Mononuclear cell (primary cell): ENCODE results near the gene IQGAP1. TPM values are rescaled to one million over a fixed set of nuclear protein-coding genes. Genes with fewer than 3 reads are reported as not detected.
"Not testable (repeated sequence)": the region's sequence is repeated elsewhere in the genome, so short reads cannot be mapped to it uniquely, and the experiment has no call there.

Experiments
- H3K27me3 ChIP-seq: 2 replicates; pipeline ENCODE4 v1.6.0; 2011; ENCODE audit warnings: low read length, control low read depth; ENCODE audit not compliant: insufficient read depth
- H3K4me1 ChIP-seq: 2 replicates; pipeline ENCODE4 v1.5.1; 2011; ENCODE audit warnings: mild to moderate bottlenecking, low read length, control low read depth; ENCODE audit not compliant: insufficient read depth
- H3K4me3 ChIP-seq: 2 replicates; pipeline ENCODE4 v1.5.1; 2011; ENCODE audit warnings: mild to moderate bottlenecking, low read length, moderate library complexity
- H3K9me3 ChIP-seq: 2 replicates; pipeline ENCODE4 v1.5.1; 2011; ENCODE audit warnings: low read depth, mild to moderate bottlenecking, control low read depth, low read length
- total RNA-seq: library from RNA; depleted of rRNA; stranded (reverse); fragments of >200 nt; gene quantifications from one replicate; pipeline ENCODE4 v1.2.3, GENCODE V29; 2012

The IQGAP1 gene
- total RNA-seq, 1 donor, result 116 TPM

DNA sequence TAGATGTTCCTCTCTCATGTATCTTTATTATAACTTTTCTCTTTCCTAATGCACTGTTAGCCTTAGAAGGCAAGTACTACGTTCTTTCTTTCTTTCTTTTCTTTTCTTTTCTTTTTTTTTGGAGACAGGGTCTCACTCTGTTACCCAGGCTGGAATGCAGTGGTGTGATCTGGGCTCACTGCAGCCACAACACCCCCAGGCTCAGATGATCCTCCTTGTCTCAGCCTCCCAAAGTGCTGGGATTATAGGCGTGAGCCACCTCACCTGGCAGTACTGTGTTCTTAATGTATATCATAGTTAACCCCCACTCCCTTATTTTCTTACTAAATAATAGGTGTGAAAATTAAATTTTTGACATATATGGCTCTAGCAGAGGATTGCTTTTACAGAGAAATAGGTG is 23.1 kb downstream of the IQGAP1 start:
- H3K4me3 ChIP-seq, result no peak overlapping the region
- no peaks in the 10 kb centered on the region for H3K27me3 ChIP-seq
- peaks cover 78% of the 10 kb centered on the region for H3K4me1 ChIP-seq
- no peaks in the 10 kb centered on the region for H3K9me3 ChIP-seq

DNA sequence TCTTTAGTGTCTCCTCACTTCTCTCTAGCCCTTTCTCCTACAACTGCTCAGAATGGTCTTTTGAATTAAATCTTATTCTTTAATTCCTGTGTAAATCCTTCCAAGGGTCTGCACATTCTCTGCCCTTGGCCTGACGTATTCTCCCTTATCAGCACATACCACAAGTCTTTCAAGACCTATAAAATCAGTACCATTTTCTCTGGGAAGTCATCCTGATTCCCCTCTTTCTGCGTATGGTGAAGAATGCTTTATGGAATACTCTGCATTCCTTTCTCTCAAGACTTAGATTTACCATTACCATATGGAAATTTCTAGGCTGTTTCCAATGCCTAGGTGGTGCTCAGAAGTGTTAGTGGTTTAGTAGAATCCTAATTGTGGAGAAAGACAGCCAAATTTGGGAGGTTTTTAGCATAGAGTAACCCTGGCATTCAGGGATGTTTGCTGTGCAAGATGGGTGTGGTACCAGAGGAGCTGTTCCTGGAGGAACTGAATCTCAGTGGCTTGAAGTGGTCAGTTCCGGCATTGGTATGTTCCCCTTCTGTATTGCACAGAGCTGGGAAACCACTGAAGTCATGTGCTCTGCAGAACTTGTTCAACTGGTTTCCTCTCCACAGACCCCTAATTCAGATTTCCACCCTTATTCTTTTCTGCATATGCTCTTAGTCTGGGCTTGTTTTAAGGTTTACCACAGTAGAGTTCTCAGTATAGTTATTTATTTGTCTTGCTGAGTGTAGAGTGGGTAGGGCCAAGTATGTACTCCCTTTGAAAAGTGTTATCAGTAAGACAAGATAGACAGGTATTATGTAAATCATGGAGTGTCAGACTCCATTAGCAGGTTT is 24.5 kb downstream of the IQGAP1 start:
- peaks cover 68% of the 10 kb centered on the region for H3K4me1 ChIP-seq
- H3K9me3 ChIP-seq, result no peaks in the 10 kb centered on the region
- H3K4me3 ChIP-seq, result no peak overlapping the region
- no peaks in the 10 kb centered on the region for H3K27me3 ChIP-seq

DNA sequence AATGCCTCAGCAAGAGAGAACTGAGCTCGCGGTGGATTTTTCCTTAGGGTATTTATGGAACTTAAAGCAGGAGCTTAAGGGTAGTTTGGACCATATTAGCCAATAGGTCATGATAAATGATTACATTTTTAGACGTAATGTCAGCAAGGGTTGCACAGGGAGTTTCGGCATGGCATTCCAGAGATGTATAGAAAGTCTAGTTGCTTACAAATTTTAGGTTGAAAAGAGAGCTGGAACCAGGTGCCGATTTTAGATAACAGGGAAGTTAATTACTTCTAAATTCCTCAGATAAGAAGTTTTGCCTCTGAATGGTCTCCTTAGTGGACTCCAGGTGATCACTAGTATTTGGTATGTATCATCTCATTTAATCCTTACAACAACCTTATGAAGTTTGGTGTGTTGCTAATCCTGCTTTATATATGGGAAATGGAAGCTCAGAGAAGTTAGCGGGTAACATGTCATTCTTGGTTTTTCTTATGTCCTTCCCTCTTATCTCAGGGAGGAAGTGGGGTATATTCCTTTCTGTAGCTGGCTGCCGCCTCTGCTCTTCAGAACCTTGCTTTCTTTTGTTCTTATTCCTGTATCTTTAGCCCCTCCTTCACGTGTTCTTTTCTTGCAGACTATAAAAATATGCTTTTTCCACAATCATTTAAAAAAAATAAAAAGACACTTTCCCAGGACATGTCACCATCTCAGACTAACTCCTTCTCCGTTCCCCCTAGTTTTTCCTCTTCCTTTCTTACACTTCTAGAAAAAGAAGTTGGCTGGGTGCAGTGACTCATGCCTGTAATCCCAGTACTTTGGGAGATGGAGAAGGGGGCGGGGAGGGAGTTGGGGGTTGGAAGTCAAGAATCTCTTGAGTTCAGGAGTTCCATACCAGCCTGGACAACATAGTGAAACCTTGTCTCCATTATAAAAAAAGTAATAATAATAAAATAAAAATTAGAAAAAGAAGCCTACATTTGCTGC is 25.7 kb downstream of the IQGAP1 start:
- no peaks in the 10 kb centered on the region for H3K9me3 ChIP-seq
- no peak overlapping the region for H3K4me3 ChIP-seq
- H3K4me1 ChIP-seq, result peaks cover 65% of the 10 kb centered on the region
- H3K27me3 ChIP-seq, result no peaks in the 10 kb centered on the region

DNA sequence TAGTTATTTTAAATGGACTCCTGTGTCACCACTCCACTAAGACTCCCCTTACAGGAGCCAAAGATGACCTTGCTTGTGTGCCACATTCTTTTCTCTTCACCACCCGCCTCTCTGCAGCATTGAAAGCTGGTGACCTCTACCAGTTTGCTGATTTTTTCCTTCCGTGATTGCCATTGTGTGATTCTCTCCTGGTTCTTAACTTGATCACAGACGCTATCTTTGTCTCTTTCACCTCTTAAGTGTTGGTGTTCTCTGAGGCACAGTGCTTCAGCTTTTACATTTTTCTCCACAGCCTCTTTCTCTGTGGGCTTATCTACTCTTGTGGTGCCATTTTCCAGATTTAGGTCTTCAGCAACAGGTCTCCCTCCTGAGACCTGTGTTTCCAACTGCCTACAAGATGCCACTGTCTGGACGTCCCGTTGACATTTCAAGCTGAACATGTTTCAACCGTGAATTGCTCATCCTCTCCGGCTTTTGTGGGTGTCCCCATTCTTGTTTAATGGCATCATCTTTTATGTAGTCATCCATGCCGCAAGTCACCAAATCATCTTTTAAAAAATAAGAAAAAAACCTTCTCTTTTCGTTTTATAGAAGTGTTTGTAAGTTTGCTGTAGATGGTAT is 26.5 kb downstream of the IQGAP1 start:
- no peak overlapping the region for H3K4me3 ChIP-seq
- no peaks in the 10 kb centered on the region for H3K27me3 ChIP-seq
- H3K4me1 ChIP-seq, result peaks cover 61% of the 10 kb centered on the region
- H3K9me3 ChIP-seq, result no peaks in the 10 kb centered on the region

- H3K4me3 ChIP-seq, H3K27me3 ChIP-seq: not testable (repeated sequence)
- peaks cover 71% of the 10 kb centered on the region for H3K4me1 ChIP-seq
Observed at GRCh38 chr15:90416052-90416451, 28.0 kb downstream of the IQGAP1 start.

GRCh38 chr15:90418627-90419026 is 30.6 kb downstream of the IQGAP1 start:
- H3K27me3 ChIP-seq, result no peaks in the 10 kb centered on the region
- H3K4me3 ChIP-seq, result no peak overlapping the region
- no peaks in the 10 kb centered on the region for H3K9me3 ChIP-seq
- peaks cover 66% of the 10 kb centered on the region for H3K4me1 ChIP-seq

More at GRCh38 chr15:90416052-90416451, 28.0 kb downstream of the IQGAP1 start:
- not testable (repeated sequence) for H3K9me3 ChIP-seq

DNA sequence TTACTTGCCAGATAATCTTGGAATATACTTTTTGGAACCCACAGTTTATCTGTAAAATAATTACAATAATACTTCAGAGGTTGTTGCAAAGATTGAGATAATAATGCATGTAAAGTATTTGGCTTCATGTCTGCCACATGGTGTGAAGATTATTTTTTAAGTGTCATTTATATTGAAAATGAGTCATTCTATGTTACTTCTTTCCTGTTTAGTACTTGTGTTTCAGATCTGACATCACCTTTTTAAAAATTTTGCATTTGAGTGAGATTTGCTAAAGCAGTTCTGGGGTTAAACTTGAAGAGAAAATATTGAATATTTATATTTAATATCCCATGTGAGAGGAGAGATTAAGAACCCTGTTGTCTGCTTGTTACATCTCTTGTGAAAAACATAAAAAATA is 31.2 kb downstream of the IQGAP1 start:
- no peaks in the 10 kb centered on the region for H3K9me3 ChIP-seq
- H3K4me3 ChIP-seq, result no peak overlapping the region
- H3K4me1 ChIP-seq, result peaks cover 60% of the 10 kb centered on the region
- H3K27me3 ChIP-seq, result no peaks in the 10 kb centered on the region

GRCh38 chr15:90419738-90420406 is 31.8 kb downstream of the IQGAP1 start:
- Histone ChIP-seq H3K4me3 (no peak overlapping the region), H3K4me1 (peaks cover 53% of the 10 kb centered on the region), H3K9me3 (no peaks in the 10 kb centered on the region), H3K27me3 (no peaks in the 10 kb centered on the region)

- H3K4me1 ChIP-seq, result peaks cover 50% of the 10 kb centered on the region
- no peak overlapping the region for H3K4me3 ChIP-seq
- H3K9me3 ChIP-seq, result no peaks in the 10 kb centered on the region
- H3K27me3 ChIP-seq, result no peaks in the 10 kb centered on the region
Observed at GRCh38 chr15:90420451-90420850, 32.4 kb downstream of the IQGAP1 start.

- Histone ChIP-seq H3K9me3 (no peaks in the 10 kb centered on the region), H3K4me3 (no peak overlapping the region), H3K27me3 (no peaks in the 10 kb centered on the region), H3K4me1 (peaks cover 50% of the 10 kb centered on the region)
Observed at GRCh38 chr15:90421527-90421926, 33.5 kb downstream of the IQGAP1 start.

DNA sequence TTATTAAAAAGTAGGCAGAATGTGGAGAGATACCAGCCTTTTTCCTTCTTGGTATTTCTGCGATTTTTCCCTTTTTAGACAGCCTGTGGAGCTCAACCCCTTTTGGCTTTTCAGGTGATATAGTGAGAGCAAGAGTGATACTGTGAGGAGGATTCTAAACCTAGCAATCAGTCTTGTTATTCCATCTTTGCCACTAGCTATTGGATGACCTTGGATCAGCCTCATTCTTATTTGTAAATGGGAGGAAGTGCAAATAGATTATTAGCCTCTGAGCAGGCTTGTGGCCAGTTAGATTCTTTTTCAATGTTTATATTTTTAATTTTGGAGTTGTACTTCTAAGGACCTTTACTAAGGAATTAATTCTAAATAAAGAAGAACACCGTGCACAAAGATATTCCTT is 34.0 kb downstream of the IQGAP1 start:
- Histone ChIP-seq H3K4me1 (peaks cover 50% of the 10 kb centered on the region), H3K9me3 (no peaks in the 10 kb centered on the region), H3K4me3 (no peak overlapping the region), H3K27me3 (no peaks in the 10 kb centered on the region)

- H3K9me3 ChIP-seq, result no peaks in the 10 kb centered on the region
- H3K4me3 ChIP-seq, result no peak overlapping the region
- no peaks in the 10 kb centered on the region for H3K27me3 ChIP-seq
- H3K4me1 ChIP-seq, result peaks cover 50% of the 10 kb centered on the region
Observed at GRCh38 chr15:90422936-90423335, 34.9 kb downstream of the IQGAP1 start.

DNA sequence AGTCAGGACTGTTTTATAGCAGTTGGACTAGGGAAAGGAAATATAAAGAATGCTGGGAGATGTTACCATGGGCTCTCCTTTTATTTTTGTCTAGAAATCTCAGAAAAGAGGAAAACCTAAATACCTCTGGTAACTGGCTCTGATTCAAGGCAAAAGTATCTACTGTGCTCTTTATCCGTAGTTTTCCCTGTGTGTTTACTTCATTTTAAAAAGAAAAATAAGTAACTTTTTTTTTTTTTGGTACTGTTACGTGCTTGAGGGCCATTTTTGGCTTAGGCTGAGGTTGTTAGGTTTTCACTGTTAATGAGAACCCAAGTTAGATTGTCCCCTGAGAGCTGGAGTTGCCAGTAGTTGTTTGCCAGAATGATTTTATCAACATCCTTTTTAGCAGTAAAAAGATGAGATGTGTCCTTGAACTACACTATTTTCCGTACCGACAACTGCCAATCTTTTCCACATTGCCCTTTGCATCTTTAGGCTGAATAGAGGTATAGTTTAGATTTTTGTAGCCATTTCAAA is 35.8 kb downstream of the IQGAP1 start:
- Histone ChIP-seq H3K4me3 (no peak overlapping the region), H3K4me1 (peaks cover 41% of the 10 kb centered on the region), H3K9me3 (no peaks in the 10 kb centered on the region), H3K27me3 (no peaks in the 10 kb centered on the region)

DNA sequence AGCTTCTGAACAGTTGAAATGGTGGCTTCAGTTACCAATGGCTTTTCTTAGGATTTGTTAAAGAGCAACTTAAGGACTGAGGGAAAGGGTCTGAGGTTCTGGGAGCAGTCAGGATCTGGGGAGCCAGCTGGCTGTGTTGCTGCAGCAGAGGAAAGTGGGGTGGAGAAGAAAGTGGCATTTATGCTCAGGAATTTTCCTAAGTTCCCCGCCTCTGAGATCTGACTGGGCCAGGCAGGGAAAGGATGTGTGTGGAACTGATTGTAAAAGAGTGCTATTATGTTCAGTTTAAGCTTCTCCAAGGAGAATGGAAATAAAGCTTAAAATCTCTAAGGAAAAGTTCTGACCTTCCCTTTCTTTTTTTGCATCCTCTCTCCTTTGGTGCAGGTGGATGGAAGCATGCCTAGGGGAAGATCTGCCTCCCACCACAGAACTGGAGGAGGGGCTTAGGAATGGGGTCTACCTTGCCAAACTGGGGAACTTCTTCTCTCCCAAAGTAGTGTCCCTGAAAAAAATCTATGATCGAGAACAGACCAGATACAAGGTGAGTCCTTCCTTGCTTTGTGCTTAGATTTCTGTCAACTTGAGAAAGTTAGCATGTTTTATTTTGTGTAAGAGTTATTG is 37.8 kb downstream of the IQGAP1 start:
- H3K27me3 ChIP-seq, result no peaks in the 10 kb centered on the region
- H3K4me3 ChIP-seq, result no peak overlapping the region
- peaks cover 25% of the 10 kb centered on the region for H3K4me1 ChIP-seq
- no peaks in the 10 kb centered on the region for H3K9me3 ChIP-seq
